H1 (cell line): Measurements from ENCODE around the gene TMEM45B. TPM values are rescaled to one million over a fixed set of nuclear protein-coding genes. Genes with fewer than 3 reads are reported as not detected.
"Not testable (repeated sequence)": the region's sequence is repeated elsewhere in the genome, so short reads cannot be mapped to it uniquely, and the experiment has no call there.

Experiments
- CTCF ChIA-PET: fragments of 300-600 bp; sonication (Branson Sonifier 250); formaldehyde crosslinking; loops from one replicate; lab custom pipeline; 2021; ENCODE audit not compliant: partially characterized antibody; lab: Charles Lee
- POLR2A ChIA-PET: fragments of 300-600 bp; sonication (Branson Sonifier 250); formaldehyde crosslinking; loops from one replicate; lab custom pipeline; 2021; ENCODE audit warnings: inconsistent platforms; ENCODE audit not compliant: partially characterized antibody; lab: Charles Lee
- DNase-seq, 2 experiments: peaks; one replicate each; pipeline versions ENCODE4 v3.0.0 to v3.0.0-alpha.2; 2010 to 2022; ENCODE audit warnings: low spot score in 2 of 2, low read depth in 1 of 2, mixed read lengths in 1 of 2
- FAIRE-seq: peaks from 2 replicates; lab custom pipeline; 2011; peaks lifted over from hg19 to GRCh38; lab: Jason Lieb, UNC
- H2AFZ ChIP-seq: 2 replicates; pipeline ENCODE4 v1.8.1; 2012; ENCODE audit warnings: low read length, inconsistent platforms
- H2AK5ac ChIP-seq: 2 replicates; pipeline ENCODE4 v1.6.1; 2013; ENCODE audit warnings: low read depth, low read length
- H2BK120ac ChIP-seq: replicated peaks from 2 replicates; pipeline ENCODE3; 2013; ENCODE audit warnings: low read depth, low read length, inconsistent platforms
- H2BK12ac ChIP-seq: 2 replicates; pipeline ENCODE4 v1.6.1; 2013; ENCODE audit warnings: low read depth, low read length
- H2BK15ac ChIP-seq: 2 replicates; pipeline ENCODE4 v1.6.1; 2013; ENCODE audit warnings: low read length
- H2BK20ac ChIP-seq: 2 replicates; pipeline ENCODE4 v1.6.1; 2013; ENCODE audit warnings: low read length
- H2BK5ac ChIP-seq: 2 replicates; pipeline ENCODE4 v1.6.1; 2013; ENCODE audit warnings: low read depth, low read length
- H3K14ac ChIP-seq: 2 replicates; pipeline ENCODE4 v1.6.1; 2013; ENCODE audit warnings: inconsistent platforms; ENCODE audit not compliant: insufficient read length
- H3K18ac ChIP-seq: 2 replicates; pipeline ENCODE4 v1.6.1; 2013; ENCODE audit warnings: low read length; ENCODE audit errors: extremely low read depth
- H3K23ac ChIP-seq: 2 replicates; pipeline ENCODE4 v1.6.1; 2013; ENCODE audit warnings: inconsistent platforms; ENCODE audit not compliant: insufficient read length
- H3K23me2 ChIP-seq: 2 replicates; pipeline ENCODE4 v1.6.1; 2013; ENCODE audit warnings: low read depth, low read length
- H3K27ac ChIP-seq: 2 replicates; pipeline ENCODE4 v1.6.1; 2011; ENCODE audit warnings: low read depth, low read length, inconsistent platforms
- H3K27me3 ChIP-seq, 4 experiments: replicated peaks in 1 of 4; 1 replicate in 1 of 4; 2 replicates in 3 of 4; pipeline versions ENCODE4 v1.6.1 to v1.8.1; 2011 to 2013; ENCODE audit warnings: low read length in 3 of 4, mild to moderate bottlenecking in 3 of 4, inconsistent platforms in 2 of 4, mixed read lengths in 2 of 4, moderate library complexity in 1 of 4; ENCODE audit not compliant: control insufficient read depth in 3 of 4, insufficient read depth in 3 of 4; ENCODE audit errors: extremely low read depth in 1 of 4
- H3K36me3 ChIP-seq, 4 experiments: 2 replicates each; pipeline versions ENCODE4 v1.6.1 to v1.8.1; 2011 to 2013; ENCODE audit warnings: mild to moderate bottlenecking in 4 of 4, low read length in 3 of 4, moderate library complexity in 2 of 4, control low read depth in 1 of 4, inconsistent platforms in 1 of 4; ENCODE audit not compliant: insufficient read depth in 4 of 4, control insufficient read depth in 2 of 4
- H3K4ac ChIP-seq: replicated peaks from 2 replicates; pipeline ENCODE3; 2013; ENCODE audit warnings: low read length, low read depth, mixed read lengths, inconsistent platforms; ENCODE audit not compliant: insufficient read length
- H3K4me1 ChIP-seq, 4 experiments: replicated peaks in 1 of 4; 1 replicate in 1 of 4; 2 replicates in 3 of 4; pipeline versions ENCODE4 v1.6.1 to v1.8.1; 2011 to 2013; ENCODE audit warnings: low read length in 3 of 4, inconsistent platforms in 2 of 4, mixed read lengths in 1 of 4; ENCODE audit not compliant: insufficient read depth in 4 of 4, control insufficient read depth in 3 of 4
- H3K4me2 ChIP-seq, 2 experiments: 2 replicates each; pipeline versions ENCODE4 v1.6.1 to v1.8.1; 2011 to 2013; ENCODE audit warnings: low read depth in 2 of 2, low read length in 2 of 2, control low read depth in 1 of 2, inconsistent platforms in 1 of 2, mild to moderate bottlenecking in 1 of 2; ENCODE audit not compliant: insufficient read depth in 1 of 2
- H3K4me3 ChIP-seq, 4 experiments: fragments of 200-600, 300-600 bp in 1 of 4; sonication (generic), shearing (Covaris generic), sonication (Bioruptor Twin) in 1 of 4; 2 replicates each; pipeline versions ENCODE4 v1.5.1 to v1.8.1; 2011 to 2016; ENCODE audit warnings: low read length in 4 of 4, low read depth in 3 of 4, control low read depth in 2 of 4, inconsistent platforms in 2 of 4, mild to moderate bottlenecking in 2 of 4, mixed read lengths in 1 of 4, moderate library complexity in 1 of 4; ENCODE audit not compliant: insufficient read depth in 2 of 4; ENCODE audit errors: extremely low read depth in 1 of 4
- H3K56ac ChIP-seq: replicated peaks from 2 replicates; pipeline ENCODE3; 2013; ENCODE audit warnings: low read depth, mild to moderate bottlenecking, mixed read lengths, low read length, inconsistent platforms; ENCODE audit not compliant: insufficient read length
- H3K79me1 ChIP-seq: 2 replicates; pipeline ENCODE4 v1.6.1; 2013; ENCODE audit warnings: low read depth, low read length, control low read depth
- H3K79me2 ChIP-seq, 2 experiments: 2 replicates each; pipeline versions ENCODE4 v1.6.1 to v1.8.1; 2012 to 2013; ENCODE audit warnings: low read length in 2 of 2, mild to moderate bottlenecking in 2 of 2, inconsistent platforms in 1 of 2; ENCODE audit not compliant: insufficient read depth in 2 of 2, control insufficient read depth in 1 of 2
- H3K9ac ChIP-seq, 4 experiments: replicated peaks in 1 of 4; 1 replicate in 1 of 4; 2 replicates in 3 of 4; pipeline versions ENCODE4 v1.6.1 to v1.8.1; 2011 to 2013; ENCODE audit warnings: low read depth in 3 of 4, low read length in 3 of 4, control low read depth in 2 of 4, mild to moderate bottlenecking in 2 of 4, moderate library complexity in 2 of 4, inconsistent platforms in 1 of 4; ENCODE audit errors: extremely low read depth in 1 of 4
- H3K9me3 ChIP-seq, 2 experiments: 2 replicates each; pipeline versions ENCODE4 v1.6.1 to v1.8.1; 2012 to 2013; ENCODE audit warnings: mild to moderate bottlenecking in 2 of 2, moderate library complexity in 2 of 2, control low read depth in 1 of 2, inconsistent platforms in 1 of 2, low read depth in 1 of 2, low read length in 1 of 2, mixed read lengths in 1 of 2; ENCODE audit not compliant: insufficient read depth in 2 of 2
- H4K20me1 ChIP-seq, 2 experiments: replicated peaks in 1 of 2; 2 replicates each; pipeline versions ENCODE3 to v1.8.1; 2011 to 2013; ENCODE audit warnings: inconsistent platforms in 2 of 2, low read length in 2 of 2, mild to moderate bottlenecking in 1 of 2; ENCODE audit not compliant: insufficient read depth in 2 of 2, control insufficient read depth in 1 of 2
- H4K5ac ChIP-seq: 2 replicates; pipeline ENCODE4 v1.6.1; 2013; ENCODE audit warnings: low read length, low read depth, mixed read lengths, inconsistent platforms; ENCODE audit not compliant: insufficient read length
- H4K8ac ChIP-seq: 2 replicates; pipeline ENCODE4 v1.8.0; 2013; ENCODE audit warnings: mild to moderate bottlenecking, moderate library complexity, low read length, inconsistent platforms; ENCODE audit not compliant: insufficient read depth; ENCODE audit errors: extremely low read depth
- H4K91ac ChIP-seq: replicated peaks from 2 replicates; pipeline ENCODE3; 2013; ENCODE audit warnings: low read length, mixed read lengths, inconsistent platforms; ENCODE audit not compliant: insufficient read length
- BCL11A ChIP-seq, 2 experiments: IDR thresholded peaks; one replicate each; pipeline ENCODE4 v1.6.1; 2011; ENCODE audit warnings: low read depth in 2 of 2, low read length in 2 of 2, mild to moderate bottlenecking in 2 of 2
- GTF2F1 ChIP-seq: IDR thresholded peaks from 2 replicates; pipeline ENCODE4 v1.6.1; 2012; ENCODE audit warnings: low read depth, low read length, improper control_type of control experiment, borderline replicate concordance
- HDAC2 ChIP-seq, 2 experiments: fragments of 300-600 bp in 1 of 2; sonication (generic) in 1 of 2; IDR thresholded peaks; 2 replicates each; pipeline ENCODE4 v1.6.1; 2011 to 2012; ENCODE audit warnings: low read depth in 2 of 2, low read length in 2 of 2, mild to moderate bottlenecking in 2 of 2, moderate library complexity in 2 of 2, borderline replicate concordance in 1 of 2, inconsistent platforms in 1 of 2
- WGBS, 2 experiments: shearing (Covaris generic) in 1 of 2; methylation state at CpG; one replicate each; pipeline versions ENCODE4 v1.1.6 to v1.1.7; 2013 to 2015; ENCODE audit warnings: low lambda C conversion rate in 2 of 2, mixed read lengths in 2 of 2, inconsistent platforms in 1 of 2, low coverage in 1 of 2, missing lambda C conversion rate in 1 of 2; ENCODE audit not compliant: insufficient replicate concordance in 2 of 2, insufficient coverage in 1 of 2, insufficient read length in 1 of 2; ENCODE audit errors: extremely low coverage in 1 of 2, missing lambda C conversion rate in 1 of 2; 5-methylcytosine and 5-hydroxymethylcytosine counted together
- polyA plus RNA-seq, 7 experiments: library from polyadenylated mRNA; depleted of rRNA in 3 of 7; stranded (reverse) in 5 of 7; unstranded in 2 of 7; fragments of >200 nt in 5 of 7; fragments of 200-250 nt in 2 of 7; gene quantifications; 1 replicate in 5 of 7; 2 replicates in 1 of 7; 4 replicates in 1 of 7; pipeline versions ENCODE4 v1.2.1 to v1.2.3, GENCODE V29; 2011 to 2013; ENCODE audit warnings: missing spikeins in 2 of 7, mixed read lengths in 2 of 7
- total RNA-seq: library from RNA; stranded (reverse); fragmentation: NEBNext Ultra II Directional; extraction: Animal tissue kit (Norgen Biotek cat#: 25700); gene quantifications from 2 replicates; pipeline ENCODE4 v1.2.1, GENCODE V29; 2021
- TF ChIP-seq, protein P1 (sequence below): IDR thresholded peaks from 2 replicates; pipeline ENCODE4 v1.6.1; 2012; ENCODE audit warnings: low read length, inconsistent platforms

The TMEM45B gene
- total and polyA plus RNA-seq, 2 of the 8 experiments (the other 6 are each of a cell fraction or from before 2014, with no cell fraction given) = 0.23 TPM; not detected in 1

DNA sequence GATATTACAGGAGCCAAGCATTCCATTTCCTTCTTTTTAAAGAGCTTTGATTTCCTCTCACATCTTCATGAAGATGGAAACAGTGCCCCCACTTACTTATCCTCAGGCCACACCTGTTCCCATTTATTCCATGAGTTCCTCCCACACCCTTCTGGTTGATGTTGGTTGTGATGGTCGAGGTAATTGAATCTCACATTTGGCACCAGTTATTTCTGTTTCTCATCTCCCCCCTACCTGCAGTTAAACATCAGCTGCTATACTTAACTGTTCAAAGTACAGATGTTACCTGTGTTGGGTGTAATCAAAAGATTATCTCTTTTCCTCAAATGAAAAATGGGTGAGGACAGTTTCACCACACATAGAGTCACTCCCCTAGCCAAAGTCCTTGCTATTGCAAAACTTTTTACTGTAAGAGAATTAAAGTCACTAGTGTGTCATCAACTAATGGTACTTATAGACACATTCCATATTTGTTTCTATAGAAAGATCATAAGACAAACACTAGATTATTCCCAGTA lies 1.9 kb downstream of the TMEM45B start (continued):
- no peak for TF ChIP-seq GTF2F1
- no peak for TF ChIP-seq BCL11A (IDR thresholded peaks at IDR 0.05; ENCODE audit: low read depth in 2 of 2, low read length in 2 of 2)
- TF ChIP-seq, protein P1, sequence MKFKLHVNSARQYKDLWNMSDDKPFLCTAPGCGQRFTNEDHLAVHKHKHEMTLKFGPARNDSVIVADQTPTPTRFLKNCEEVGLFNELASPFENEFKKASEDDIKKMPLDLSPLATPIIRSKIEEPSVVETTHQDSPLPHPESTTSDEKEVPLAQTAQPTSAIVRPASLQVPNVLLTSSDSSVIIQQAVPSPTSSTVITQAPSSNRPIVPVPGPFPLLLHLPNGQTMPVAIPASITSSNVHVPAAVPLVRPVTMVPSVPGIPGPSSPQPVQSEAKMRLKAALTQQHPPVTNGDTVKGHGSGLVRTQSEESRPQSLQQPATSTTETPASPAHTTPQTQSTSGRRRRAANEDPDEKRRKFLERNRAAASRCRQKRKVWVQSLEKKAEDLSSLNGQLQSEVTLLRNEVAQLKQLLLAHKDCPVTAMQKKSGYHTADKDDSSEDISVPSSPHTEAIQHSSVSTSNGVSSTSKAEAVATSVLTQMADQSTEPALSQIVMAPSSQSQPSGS = no peak
- TF ChIP-seq HDAC2 (IDR thresholded peaks at IDR 0.05; ENCODE audit: borderline replicate concordance in 1 of 2, low read depth in 2 of 2, low read length in 2 of 2) = no peak

DNA sequence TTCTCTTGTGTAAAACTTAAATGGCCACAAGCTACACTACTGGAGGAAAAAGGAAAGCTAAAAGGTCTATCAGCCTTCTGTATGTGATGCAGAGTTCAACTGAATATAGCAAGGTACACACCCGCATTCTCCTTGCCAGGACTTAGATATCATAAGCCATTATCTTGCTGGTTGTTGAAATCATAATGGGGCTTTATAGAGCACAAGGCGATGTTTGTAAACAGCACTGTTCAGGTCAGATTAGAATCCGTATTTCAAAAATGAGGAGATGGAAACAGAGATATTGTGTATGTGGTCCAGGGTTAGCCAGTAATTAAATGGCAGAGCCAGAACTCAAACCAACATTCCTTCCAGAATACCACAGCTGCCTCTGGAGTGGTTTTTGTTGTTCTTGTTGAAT lies 2.6 kb downstream of the TMEM45B start:
- H3K9me3 ChIP-seq, H3K14ac ChIP-seq, H3K23me2 ChIP-seq, H3K79me2 ChIP-seq, H4K91ac ChIP-seq, CTCF ChIA-PET, POLR2A ChIA-PET, H3K79me1 ChIP-seq, H3K36me3 ChIP-seq, H3K4me1 ChIP-seq, H2BK12ac ChIP-seq, H2AFZ ChIP-seq, H3K4me3 ChIP-seq, H2BK15ac ChIP-seq, H3K9ac ChIP-seq, H3K23ac ChIP-seq, H4K20me1 ChIP-seq, H2BK5ac ChIP-seq, H3K18ac ChIP-seq, H2AK5ac ChIP-seq, H2BK20ac ChIP-seq, H2BK120ac ChIP-seq, H3K56ac ChIP-seq, H3K4me2 ChIP-seq, H3K27ac ChIP-seq, H3K4ac ChIP-seq, DNase-seq, H4K8ac ChIP-seq, H4K5ac ChIP-seq: not testable (repeated sequence)
- H3K27me3 ChIP-seq = peaks cover 8 to 36% (median 22%) of the 10 kb centered on the region in 4 experiments
- FAIRE-seq = peak; percentile 58
- 84% methylated on average over 3 of the region's 3 CpGs; no CpG with 5 or more reads in 1 of the 2 experiments for WGBS, 2 experiments
